ENCODE measurements around the gene SPINK4.

SPINK4 gene

DNA sequence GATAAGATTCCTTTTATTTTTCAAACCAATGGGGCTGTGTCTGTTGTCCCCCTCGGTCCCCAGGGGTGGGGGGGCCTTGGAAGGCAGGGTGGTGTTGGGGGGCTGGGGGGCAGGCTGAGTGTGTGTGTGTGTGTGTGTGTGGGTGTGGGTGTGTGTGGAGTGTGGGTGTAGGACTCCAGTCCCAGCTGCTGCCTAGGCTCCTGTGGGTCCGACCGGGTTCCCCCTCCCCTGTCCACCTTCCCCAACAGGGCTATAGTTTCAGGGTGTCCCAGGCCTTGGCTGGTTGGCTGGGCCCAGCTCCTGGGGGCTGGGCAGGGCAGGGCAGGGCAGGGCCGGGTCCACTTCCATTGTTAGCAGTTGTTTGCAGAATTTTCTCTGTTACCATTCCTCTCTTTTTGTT lies 48.3 kb downstream of the SPINK4 start:
- DNase-seq (ENCODE audit: low spot score), result no peak
- TF ChIP-seq, protein P1, sequence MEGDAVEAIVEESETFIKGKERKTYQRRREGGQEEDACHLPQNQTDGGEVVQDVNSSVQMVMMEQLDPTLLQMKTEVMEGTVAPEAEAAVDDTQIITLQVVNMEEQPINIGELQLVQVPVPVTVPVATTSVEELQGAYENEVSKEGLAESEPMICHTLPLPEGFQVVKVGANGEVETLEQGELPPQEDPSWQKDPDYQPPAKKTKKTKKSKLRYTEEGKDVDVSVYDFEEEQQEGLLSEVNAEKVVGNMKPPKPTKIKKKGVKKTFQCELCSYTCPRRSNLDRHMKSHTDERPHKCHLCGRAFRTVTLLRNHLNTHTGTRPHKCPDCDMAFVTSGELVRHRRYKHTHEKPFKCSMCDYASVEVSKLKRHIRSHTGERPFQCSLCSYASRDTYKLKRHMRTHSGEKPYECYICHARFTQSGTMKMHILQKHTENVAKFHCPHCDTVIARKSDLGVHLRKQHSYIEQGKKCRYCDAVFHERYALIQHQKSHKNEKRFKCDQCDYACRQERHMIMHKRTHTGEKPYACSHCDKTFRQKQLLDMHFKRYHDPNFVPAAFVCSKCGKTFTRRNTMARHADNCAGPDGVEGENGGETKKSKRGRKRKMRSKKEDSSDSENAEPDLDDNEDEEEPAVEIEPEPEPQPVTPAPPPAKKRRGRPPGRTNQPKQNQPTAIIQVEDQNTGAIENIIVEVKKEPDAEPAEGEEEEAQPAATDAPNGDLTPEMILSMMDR (IDR thresholded peaks at IDR 0.05; ENCODE audit: extremely low read depth, missing control alignments), result no peak

DNA sequence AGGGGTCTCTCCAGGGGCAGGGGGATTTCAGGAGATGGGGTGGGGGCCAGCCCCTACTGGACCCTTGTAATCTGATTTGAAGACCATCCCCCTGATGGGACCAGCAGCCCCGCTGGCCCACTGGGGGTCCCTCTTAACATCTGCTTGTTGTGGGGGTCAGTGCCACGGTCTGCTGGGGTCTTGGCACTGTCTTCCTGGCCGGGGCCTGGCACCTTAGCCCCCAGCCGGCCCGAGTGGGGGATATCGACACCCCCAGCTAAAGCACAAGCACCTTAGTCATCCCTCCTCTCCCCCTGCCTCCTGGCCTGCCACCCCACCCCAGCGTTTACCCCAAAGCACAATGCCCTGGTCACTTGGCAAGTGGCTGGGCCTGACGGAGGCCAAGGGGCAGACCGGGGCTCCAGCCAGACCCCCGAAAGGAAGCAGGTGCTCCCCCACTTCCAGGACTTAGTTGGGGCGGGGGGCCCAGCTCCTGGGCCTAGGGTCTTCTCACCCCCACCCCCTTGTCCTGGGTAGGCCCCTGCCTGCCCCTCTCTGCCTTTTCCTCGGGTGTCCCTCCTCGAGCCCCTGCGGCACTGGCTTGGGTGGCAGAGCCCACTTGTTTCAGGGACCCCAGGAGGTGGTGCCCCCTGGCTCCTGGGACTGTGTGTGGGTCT lies 49.0 kb downstream of the SPINK4 start:
- DNase-seq (ENCODE audit: low spot score), result no peak
- TF ChIP-seq, protein P1 (IDR thresholded peaks at IDR 0.05; ENCODE audit: extremely low read depth, missing control alignments), result no peak

DNA sequence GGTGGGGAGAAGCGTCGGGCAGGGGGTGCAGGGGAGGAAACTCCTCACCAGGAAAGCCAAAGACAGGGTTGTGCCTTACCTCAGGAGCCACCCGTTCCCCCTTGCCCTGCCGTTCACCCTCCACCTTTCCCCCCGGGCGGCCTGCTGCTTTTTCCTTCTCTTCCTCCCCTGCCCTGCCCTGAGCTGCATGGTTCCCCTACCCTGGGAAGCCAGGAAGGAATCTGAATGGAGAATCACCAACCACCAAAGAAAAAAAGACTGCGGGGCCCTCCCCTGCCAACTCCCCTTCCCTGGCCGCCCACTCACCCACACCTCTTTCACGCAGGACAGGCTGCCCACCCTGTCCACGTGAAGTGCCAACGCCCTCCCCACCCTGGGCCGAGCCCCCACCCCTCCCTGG lies 49.5 kb downstream of the SPINK4 start:
- no peak for DNase-seq (ENCODE audit: low spot score)
- TF ChIP-seq, protein P1 (IDR thresholded peaks at IDR 0.05; ENCODE audit: extremely low read depth, missing control alignments), result no peak

DNA sequence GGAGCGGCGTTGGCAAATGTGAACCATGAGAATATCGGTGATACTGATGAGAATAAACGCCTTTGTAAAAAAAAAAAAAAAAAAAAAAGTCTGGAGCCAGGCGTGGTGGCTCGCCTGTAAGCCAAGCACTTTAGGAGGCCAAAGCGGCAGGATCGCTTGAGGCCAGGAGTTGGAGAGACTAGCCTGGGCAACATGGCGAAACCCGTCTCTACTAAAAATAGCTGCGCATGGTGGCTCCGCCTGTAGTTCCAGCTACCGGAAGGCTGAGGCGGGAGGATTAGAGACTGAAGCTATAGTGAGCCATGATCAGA lies 49.9 kb downstream of the SPINK4 start:
- TF ChIP-seq, protein P1 (IDR thresholded peaks at IDR 0.05; ENCODE audit: extremely low read depth, missing control alignments), result no peak

DNA sequence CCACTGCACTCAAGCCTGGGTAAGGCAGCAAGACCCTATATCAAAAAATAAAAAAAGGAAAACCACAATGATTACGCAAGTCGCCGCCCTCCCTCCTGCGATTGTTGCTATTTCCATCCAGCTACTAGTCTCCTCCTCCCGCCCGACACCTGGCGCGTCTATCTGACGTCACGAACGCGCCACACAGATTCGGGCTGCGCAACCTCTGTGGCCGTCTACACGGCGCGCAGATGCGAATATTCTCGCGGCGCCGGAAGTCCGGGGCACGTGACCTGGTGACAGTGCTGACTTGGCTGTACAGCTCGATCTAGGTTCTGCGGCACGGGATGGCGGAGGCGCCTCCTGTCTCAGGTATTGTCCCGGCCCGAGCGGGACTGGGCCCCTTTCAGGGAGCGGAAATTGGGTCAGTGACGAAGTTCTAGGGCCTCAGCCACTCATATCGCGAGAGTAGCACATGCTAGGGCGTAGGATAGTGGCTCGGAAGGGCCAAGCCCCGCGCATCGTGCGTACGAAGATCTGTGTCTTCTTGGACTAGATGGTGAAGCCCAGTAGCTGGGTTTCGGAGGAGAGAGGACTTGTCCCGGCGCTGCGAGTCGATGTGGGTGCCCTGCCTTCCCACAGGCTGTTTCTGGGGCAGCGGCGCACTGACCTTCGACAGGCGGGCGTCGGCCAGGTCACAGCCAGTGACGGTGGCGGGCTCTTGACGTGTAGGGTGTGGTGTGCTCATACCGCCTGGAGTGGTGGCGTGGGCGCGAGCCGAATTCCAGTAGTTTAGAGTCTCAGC lies 50.5 kb downstream of the SPINK4 start, which contains the start of gene NFX1:
Gene NFX1, plus strand, starts transcription at position 270 of the 784 bp plus-strand sequence. Its CDS starts 57 bp downstream, at position 327.
- DNase-seq (ENCODE audit: low spot score), result peak; percentile 90
- TF ChIP-seq, protein P1 (IDR thresholded peaks at IDR 0.05; ENCODE audit: extremely low read depth, missing control alignments), result no peak

More for the DNA sequence above, 49.9 kb downstream of the SPINK4 start:
- DNase-seq (ENCODE audit: low spot score), result no peak

DNA sequence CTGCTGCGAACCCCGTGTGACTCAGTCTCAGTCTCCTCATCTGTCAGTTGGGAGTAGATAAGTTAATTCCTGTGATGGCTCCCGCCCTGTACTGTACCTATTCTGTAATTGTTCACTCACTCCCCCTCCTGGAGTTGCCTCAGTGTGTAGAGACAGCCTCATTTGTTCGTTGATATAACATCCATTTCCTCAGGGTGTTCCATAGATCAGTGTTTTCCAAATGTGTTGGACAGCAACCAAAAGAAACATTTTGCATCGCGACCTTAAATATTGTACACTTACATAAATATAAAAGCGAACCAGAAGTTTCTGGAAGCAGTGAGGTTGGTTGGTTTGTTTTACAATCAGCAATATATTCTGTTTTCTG lies 51.0 kb downstream of the SPINK4 start:
- no peak for DNase-seq (ENCODE audit: low spot score)
- TF ChIP-seq, protein P1 (IDR thresholded peaks at IDR 0.05; ENCODE audit: extremely low read depth, missing control alignments), result no peak

DNA sequence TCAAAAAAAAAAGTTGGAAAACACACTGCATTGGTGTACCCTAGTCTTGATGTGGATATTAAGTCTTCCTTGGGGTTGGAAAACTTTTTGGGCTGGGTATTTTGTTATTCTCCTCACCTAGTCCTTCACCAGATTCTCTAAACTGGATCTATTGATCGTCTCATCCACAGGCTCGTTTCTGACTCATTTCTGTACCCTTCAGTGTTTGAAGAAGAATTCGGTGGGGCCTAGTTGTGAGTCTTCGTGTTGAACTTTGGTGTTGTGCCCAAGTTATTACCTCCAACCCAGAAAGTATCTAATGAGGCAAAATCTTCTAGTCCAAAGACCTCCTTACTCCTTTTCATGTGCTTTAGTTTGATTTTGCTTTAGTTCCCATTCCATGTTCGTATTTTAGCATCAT lies 51.9 kb downstream of the SPINK4 start:
- TF ChIP-seq, protein P1 (IDR thresholded peaks at IDR 0.05; ENCODE audit: extremely low read depth, missing control alignments), result no peak

More for the DNA sequence above, 51.9 kb downstream of the SPINK4 start:
- DNase-seq (ENCODE audit: low spot score), result no peak
